Measurements from ENCODE around the gene PSMD1.

DNA sequence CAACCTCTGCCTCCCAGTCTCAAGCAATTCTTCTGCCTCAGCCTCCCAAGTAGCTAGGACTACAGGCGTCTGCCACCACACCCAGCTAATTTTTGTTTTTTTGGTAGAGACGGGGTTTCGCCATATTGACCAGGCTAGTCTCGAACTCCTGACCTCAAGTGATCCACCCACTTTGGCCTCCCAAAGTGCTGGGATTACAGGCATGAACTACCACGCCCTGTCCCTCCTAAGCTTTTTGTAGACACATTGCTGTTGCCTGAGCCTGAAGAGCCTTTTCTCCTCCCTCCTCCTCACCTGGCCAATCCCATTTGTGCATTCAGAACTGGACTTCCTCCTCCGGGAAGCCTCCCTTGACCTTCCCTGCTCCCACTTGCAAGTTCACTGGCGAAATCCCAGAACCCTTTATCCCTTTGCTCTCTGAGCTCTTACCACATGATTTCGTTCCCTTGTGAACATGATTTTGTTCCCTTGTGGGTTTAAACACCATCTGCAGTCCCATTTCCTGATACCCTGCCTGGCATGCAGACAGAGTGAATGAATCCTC is 16.8 kb upstream of the PSMD1 start:
- no peak for TF ChIP-seq EZH2 (IDR thresholded peaks at IDR 0.05)
- TF ChIP-seq, protein P1, sequence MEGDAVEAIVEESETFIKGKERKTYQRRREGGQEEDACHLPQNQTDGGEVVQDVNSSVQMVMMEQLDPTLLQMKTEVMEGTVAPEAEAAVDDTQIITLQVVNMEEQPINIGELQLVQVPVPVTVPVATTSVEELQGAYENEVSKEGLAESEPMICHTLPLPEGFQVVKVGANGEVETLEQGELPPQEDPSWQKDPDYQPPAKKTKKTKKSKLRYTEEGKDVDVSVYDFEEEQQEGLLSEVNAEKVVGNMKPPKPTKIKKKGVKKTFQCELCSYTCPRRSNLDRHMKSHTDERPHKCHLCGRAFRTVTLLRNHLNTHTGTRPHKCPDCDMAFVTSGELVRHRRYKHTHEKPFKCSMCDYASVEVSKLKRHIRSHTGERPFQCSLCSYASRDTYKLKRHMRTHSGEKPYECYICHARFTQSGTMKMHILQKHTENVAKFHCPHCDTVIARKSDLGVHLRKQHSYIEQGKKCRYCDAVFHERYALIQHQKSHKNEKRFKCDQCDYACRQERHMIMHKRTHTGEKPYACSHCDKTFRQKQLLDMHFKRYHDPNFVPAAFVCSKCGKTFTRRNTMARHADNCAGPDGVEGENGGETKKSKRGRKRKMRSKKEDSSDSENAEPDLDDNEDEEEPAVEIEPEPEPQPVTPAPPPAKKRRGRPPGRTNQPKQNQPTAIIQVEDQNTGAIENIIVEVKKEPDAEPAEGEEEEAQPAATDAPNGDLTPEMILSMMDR (IDR thresholded peaks at IDR 0.05), result no peak
- TF ChIP-seq EZH2phosphoT487 (IDR thresholded peaks at IDR 0.05), result no peak

Measured in neural progenitor cell (in vitro differentiated cells).